GM21529 (cell line): ENCODE results near the gene HTATSF1.

Experiments used
- ATAC-seq: cut with Tn5 transposase; IDR thresholded peaks from one replicate; pipeline ENCODE4 v1.9.1; 2021; ENCODE audit not compliant: unreplicated experiment

The HTATSF1 gene

GRCh38 chrX:136496186-136496763 lies 1.1 kb upstream of the HTATSF1 start:
- no peak for ATAC-seq

GRCh38 chrX:136496764-136497555 lies 432 bp upstream of the HTATSF1 start:
- peak; percentile 70 for ATAC-seq

- no peak for ATAC-seq
These were observed 21.7 kb downstream of the HTATSF1 start for GRCh38 chrX:136519069-136519468.

- ATAC-seq = no peak
These were observed 26.4 kb downstream of the HTATSF1 start for GRCh38 chrX:136523770-136524169.

- no peak for ATAC-seq
These were observed 28.6 kb downstream of the HTATSF1 start for GRCh38 chrX:136525738-136526606.

DNA sequence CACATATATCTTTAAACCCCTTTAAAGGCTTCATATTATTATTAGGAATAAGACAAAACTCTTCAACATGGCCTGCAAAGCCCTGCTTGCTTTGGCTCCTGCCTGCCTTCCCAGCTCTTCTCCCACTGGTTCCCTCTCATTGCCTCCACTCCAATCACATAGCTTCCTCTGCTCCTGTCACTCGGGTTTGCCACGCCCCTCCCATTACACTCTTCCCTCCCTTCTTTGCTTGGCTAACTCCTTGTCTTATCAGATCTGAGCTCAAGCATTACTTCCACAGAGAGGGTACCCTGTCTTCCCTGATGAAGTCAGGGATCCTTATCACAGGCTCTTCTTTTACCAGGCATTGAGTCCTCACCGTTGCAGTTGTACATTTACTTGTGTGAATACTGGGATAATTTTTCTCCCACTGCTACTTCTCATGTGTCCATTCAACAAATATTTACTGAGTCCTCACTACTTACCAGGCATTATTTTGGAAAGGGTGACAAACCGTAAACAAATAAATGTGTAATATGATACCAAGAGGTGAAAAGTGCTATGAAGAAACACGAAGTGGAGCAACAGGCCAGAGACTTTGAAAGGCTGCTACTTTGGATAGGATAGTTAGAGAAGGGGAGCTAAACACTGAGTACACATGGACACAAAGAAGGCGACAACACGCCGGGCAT lies 31.4 kb downstream of the HTATSF1 start:
- no peak for ATAC-seq

- no peak for ATAC-seq
These were observed 32.4 kb downstream of the HTATSF1 start for GRCh38 chrX:136529795-136530194.

GRCh38 chrX:136531951-136532350 lies 34.6 kb downstream of the HTATSF1 start, which contains the start of gene VGLL1:
TSS of gene VGLL1 (plus strand) at chrX:136532215. CDS start at chrX:136536021, 3,806 bp downstream.
- no peak for ATAC-seq

DNA sequence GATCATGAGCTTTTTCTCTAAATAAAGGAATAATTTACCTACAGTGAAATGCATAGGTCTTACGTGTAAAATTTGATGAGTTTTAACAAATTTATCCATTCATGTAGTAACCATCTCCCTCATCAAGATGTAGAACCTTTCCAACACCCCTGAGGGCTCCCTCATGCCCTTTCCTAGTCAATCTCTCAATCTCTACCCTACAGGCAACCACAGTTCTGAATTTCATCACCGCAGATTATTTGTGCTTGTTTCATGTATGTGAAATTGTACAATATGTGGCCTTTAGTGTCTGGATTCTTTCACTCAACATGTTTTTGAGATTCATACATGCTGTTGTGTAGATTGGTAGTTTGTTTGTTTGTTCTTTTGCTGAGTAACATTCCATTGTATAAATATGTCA lies 36.7 kb downstream of the HTATSF1 start:
- no peak for ATAC-seq

GRCh38 chrX:136538811-136539210 lies 41.4 kb downstream of the HTATSF1 start:
- ATAC-seq = no peak

DNA sequence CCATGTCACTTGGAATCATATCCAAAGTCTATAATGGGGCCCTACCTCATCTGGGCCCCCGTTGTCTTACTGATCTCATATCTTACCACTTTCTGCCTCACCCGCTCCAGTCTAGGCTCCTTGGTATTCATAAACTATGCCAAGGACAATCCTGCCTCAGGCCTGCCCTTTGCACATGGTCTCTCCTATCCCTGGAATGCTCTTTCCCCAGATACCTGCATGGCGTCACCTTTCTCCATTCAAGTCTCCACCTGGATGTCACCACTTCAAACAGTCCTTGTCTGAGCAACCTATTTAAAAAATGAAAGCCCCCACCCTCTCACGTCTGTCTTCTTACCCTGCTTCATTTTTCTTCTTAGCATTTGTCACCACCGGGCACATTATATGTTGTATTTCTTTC lies 42.8 kb downstream of the HTATSF1 start:
- ATAC-seq = no peak

DNA sequence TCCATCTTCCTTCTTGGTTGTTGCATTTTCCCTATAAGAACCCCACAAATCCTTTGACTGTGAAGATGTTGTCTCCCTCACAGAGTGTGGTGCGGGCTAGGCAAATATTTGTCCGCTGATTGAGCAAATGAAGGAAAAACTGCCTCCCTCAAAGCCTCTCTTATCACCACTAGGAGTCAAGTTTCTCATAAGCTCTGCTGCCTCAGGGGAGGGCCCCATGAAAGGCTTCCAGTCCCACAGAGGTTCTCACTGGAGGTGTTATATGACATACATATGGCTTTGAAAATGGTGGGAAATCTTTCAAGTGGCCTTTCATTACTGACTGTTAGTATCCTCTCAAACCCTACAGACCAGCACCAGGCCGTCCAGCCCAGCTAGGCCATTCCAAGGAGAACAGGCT lies 43.9 kb downstream of the HTATSF1 start:
- no peak for ATAC-seq

GRCh38 chrX:136542281-136542680 lies 44.9 kb downstream of the HTATSF1 start:
- ATAC-seq = no peak

DNA sequence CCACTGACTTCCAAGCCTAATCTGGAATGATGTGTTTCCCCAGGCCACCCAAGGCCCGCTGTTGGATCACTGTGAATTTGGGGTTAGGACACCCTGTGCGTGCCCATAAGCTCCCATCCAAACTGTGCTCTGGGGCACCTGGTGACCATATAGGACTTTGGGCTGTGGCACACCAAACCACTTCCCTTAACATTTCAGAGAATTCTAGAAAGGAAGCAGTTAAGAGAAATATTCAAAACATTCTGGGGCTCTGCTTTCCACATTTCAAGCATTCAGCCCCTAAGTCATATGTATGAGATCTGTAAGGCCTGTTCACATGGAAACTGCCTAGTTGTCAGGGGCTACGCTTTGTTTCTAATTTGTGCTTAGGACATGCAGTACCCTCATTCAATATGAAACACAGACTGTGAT lies 49.0 kb downstream of the HTATSF1 start:
- ATAC-seq = no peak

- no peak for ATAC-seq
These were observed 51.8 kb downstream of the HTATSF1 start for GRCh38 chrX:136549226-136549625.

- ATAC-seq = no peak
These were observed 54.0 kb downstream of the HTATSF1 start for GRCh38 chrX:136551410-136551809.

DNA sequence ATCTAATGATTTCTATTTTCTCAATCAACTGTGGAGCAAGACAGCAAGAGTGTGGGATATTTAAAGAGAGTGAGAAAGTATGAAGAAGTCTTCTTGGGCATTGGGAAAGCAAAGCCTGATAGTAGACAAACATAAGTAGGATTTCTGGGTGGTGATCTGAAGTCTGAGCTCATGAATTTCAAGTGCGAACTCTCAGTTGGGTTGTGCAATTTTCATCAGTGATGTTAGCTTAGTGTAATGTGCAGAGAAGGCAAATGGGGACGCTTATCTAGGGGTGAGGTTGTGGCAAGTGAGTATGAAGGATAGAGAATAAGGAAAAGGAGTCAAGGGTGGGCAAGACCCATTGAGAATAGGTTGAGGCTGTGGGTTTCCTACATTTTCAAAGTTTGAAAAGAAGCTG lies 58.3 kb downstream of the HTATSF1 start:
- ATAC-seq = no peak
